Stimulated activated CD8-positive, alpha-beta memory T cell treated with anti-CD3 and anti-CD28 coated beads, Interleukin-15, amount 100 ng/mL, for 48 hours (primary cell): Measurements from ENCODE around the gene ATP6V0E2.
"Not testable (repeated sequence)": the region's sequence is repeated elsewhere in the genome, so short reads cannot be mapped to it uniquely, and the experiment has no call there.

Experiments
- DNase-seq, 2 donors: peaks; one replicate each; pipeline ENCODE4 v3.0.0-alpha.2; 2020; ENCODE audit warnings: low read depth in 2 of 2

Gene ATP6V0E2

GRCh38 chr7:149879766-149880637, 6.2 kb downstream of the ATP6V0E2 start:
- DNase-seq: no peak

- DNase-seq: no peak
Measured at GRCh38 chr7:149880638-149881311, 7.0 kb downstream of the ATP6V0E2 start.

GRCh38 chr7:149881328-149882247, 7.8 kb downstream of the ATP6V0E2 start:
- no peak for DNase-seq

GRCh38 chr7:149882248-149883047, 8.7 kb downstream of the ATP6V0E2 start:
- DNase-seq: no peak

- DNase-seq: no peak
Measured at GRCh38 chr7:149883048-149883438, 9.3 kb downstream of the ATP6V0E2 start.

GRCh38 chr7:149883452-149883861, 9.7 kb downstream of the ATP6V0E2 start:
- peak; percentile 28 to 29 for DNase-seq

GRCh38 chr7:149884016-149884415, 10.2 kb downstream of the ATP6V0E2 start:
- DNase-seq: no peak

- no peak for DNase-seq
Measured at GRCh38 chr7:149884541-149884940, 10.8 kb downstream of the ATP6V0E2 start.

- DNase-seq: no peak
Measured at GRCh38 chr7:149885191-149886017, 11.6 kb downstream of the ATP6V0E2 start.

GRCh38 chr7:149886018-149886415, 12.2 kb downstream of the ATP6V0E2 start:
- no peak for DNase-seq

GRCh38 chr7:149887311-149887710, 13.5 kb downstream of the ATP6V0E2 start:
- no peak for DNase-seq

GRCh38 chr7:149890715-149891114, 16.9 kb downstream of the ATP6V0E2 start:
- not testable (repeated sequence) for DNase-seq

- DNase-seq: not testable (repeated sequence)
Measured at GRCh38 chr7:149894957-149895356, 21.2 kb downstream of the ATP6V0E2 start.

GRCh38 chr7:149907776-149908376, 34.1 kb downstream of the ATP6V0E2 start:
- DNase-seq: not testable (repeated sequence)

GRCh38 chr7:149910219-149910618, 36.5 kb downstream of the ATP6V0E2 start:
- not testable (repeated sequence) for DNase-seq

GRCh38 chr7:149912126-149912525, 38.4 kb downstream of the ATP6V0E2 start:
- DNase-seq: not testable (repeated sequence)

GRCh38 chr7:149926414-149926813, 52.6 kb downstream of the ATP6V0E2 start:
- DNase-seq: not testable (repeated sequence)
